Measurements from ENCODE around the gene TNRC6B.
"Not testable (repeated sequence)": the region's sequence is repeated elsewhere in the genome, so short reads cannot be mapped to it uniquely, and the experiment has no call there.

Gene TNRC6B

GRCh38 chr22:40196628-40197360 is 19.1 kb downstream of the TNRC6B start:
- peaks cover 3 to 5% of the 10 kb centered on the region in 2 donors for H3K36me3 Mint-ChIP-seq
- H3K9me3 Mint-ChIP-seq, result no peaks in the 10 kb centered on the region
- H3K27ac Mint-ChIP-seq, result peak overlapping the region; percentile 80
- peak overlapping the region; percentile 29 to 59 for H3K4me3 Mint-ChIP-seq
- ATAC-seq (replicated peaks) (peak; percentile 99), DNase-seq (peak; percentile 51)
- peaks cover 53 to 78% of the 10 kb centered on the region in 2 donors for H3K4me1 Mint-ChIP-seq
- H3K27me3 Mint-ChIP-seq, result no peaks in the 10 kb centered on the region

- not testable (repeated sequence) for H3K4me3 Mint-ChIP-seq; DNase-seq; H3K27me3 Mint-ChIP-seq; ATAC-seq (replicated peaks); H3K36me3 Mint-ChIP-seq; H3K9me3 Mint-ChIP-seq
- H3K4me1 Mint-ChIP-seq, result peaks cover 47 to 78% of the 10 kb centered on the region in 2 donors
- H3K27ac Mint-ChIP-seq, result peak overlapping the region; percentile 80
Observed at GRCh38 chr22:40197421-40197820, 19.7 kb downstream of the TNRC6B start.

DNA sequence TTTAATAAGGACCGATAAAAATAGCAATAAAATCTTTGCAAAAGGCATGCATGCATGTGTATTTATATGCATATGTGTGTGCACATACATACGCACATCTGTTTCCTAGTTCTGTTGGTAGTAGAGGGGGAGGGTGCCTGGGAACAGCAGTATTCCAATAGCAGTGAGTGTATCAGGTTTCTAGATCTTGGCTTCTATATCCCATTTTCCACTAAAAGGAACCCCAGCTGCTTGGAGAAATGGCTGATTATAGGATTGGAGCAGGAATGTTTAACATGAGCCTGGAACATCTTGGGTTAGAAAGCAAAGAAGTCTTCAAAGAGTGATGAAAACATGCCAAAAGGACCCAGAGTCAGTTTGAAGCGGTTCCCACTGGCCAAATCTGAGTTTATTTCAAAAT is 21.0 kb downstream of the TNRC6B start:
- no peaks in the 10 kb centered on the region for H3K27me3 Mint-ChIP-seq
- peaks cover 3 to 5% of the 10 kb centered on the region in 2 donors for H3K36me3 Mint-ChIP-seq
- peaks cover 46 to 78% of the 10 kb centered on the region in 2 donors for H3K4me1 Mint-ChIP-seq
- H3K4me3 Mint-ChIP-seq, result no peak overlapping the region
- DNase-seq (no peak), ATAC-seq (replicated peaks) (no peak)
- H3K27ac Mint-ChIP-seq, result peak overlapping the region; percentile 66
- H3K9me3 Mint-ChIP-seq, result no peaks in the 10 kb centered on the region

- Mint-ChIP-seq H3K27ac (no peak overlapping the region), H3K4me1 (peaks cover 45 to 78% of the 10 kb centered on the region in 2 donors)
Observed at GRCh38 chr22:40199223-40199622, 21.5 kb downstream of the TNRC6B start.

DNA sequence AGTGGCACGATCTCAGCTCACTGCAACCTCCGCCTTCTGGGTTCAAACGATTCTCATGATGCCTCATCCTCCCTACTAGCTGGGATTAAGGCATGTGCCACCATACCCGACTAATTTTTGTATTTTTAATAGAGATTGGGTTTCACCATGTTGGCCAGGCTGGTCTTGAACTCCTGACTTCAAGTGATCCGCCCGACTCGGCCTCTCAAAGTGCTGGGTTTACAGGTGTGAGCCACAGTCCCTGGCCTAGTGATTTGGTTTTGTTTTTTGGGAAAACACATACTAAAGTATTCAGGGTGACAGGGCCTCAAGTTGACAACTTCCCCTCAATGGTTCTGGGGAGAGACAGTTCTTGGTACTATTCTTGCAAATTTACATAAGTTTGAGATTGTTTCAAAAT is 22.1 kb downstream of the TNRC6B start:
- Mint-ChIP-seq H3K4me3 (no peak overlapping the region), H3K9me3 (no peaks in the 10 kb centered on the region), H3K27me3 (no peaks in the 10 kb centered on the region), H3K4me1 (peaks cover 44 to 78% of the 10 kb centered on the region in 2 donors), H3K27ac (no peak overlapping the region), H3K36me3 (peaks cover 3 to 5% of the 10 kb centered on the region in 2 donors)
- no peak for DNase-seq
- ATAC-seq (replicated peaks), result no peak

More at GRCh38 chr22:40199223-40199622, 21.5 kb downstream of the TNRC6B start:
- H3K27me3 Mint-ChIP-seq, result no peaks in the 10 kb centered on the region
- H3K4me3 Mint-ChIP-seq, result no peak overlapping the region
- peaks cover 3 to 5% of the 10 kb centered on the region in 2 donors for H3K36me3 Mint-ChIP-seq
- no peak for DNase-seq
- no peak for ATAC-seq (replicated peaks)
- H3K9me3 Mint-ChIP-seq, result no peaks in the 10 kb centered on the region

DNA sequence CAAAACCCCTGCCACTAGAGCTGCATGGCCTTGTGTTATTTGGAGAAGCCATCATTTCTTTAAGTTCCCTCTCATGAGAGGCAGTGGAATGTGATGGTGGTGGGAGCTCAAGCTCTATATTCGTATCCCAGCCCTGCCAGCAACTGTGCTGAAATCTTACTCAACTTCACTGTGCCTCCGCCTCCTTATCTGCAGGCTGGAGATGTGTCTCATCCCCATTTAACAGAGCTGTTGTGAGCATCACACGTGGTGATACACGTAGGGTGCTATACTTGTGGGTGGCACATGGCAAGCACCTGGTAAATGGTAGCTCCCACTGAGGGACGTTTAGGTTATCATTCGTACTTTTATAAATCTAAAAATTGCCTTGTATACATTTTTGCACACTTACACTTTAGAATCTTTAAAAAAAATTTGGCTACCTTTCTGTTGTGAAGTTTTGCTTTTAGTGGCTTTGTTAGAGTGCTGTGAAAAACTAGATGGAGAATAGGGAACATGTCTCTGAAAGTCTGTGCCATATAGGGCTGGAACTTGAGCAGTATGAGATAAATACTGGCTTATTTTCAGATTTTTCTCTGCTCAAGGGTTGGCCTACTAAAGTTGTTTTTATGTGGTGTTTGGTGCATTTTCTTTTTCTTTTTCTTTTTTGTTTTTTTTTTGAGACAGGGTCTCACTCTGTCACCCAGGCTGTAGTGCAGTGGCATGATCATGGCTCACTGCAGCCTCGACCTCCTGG is 23.2 kb downstream of the TNRC6B start:
- DNase-seq (no peak), ATAC-seq (replicated peaks) (no peak)
- peaks cover 2 to 5% of the 10 kb centered on the region in 2 donors for H3K36me3 Mint-ChIP-seq
- peaks cover 44 to 75% of the 10 kb centered on the region in 2 donors for H3K4me1 Mint-ChIP-seq
- H3K27me3 Mint-ChIP-seq, result no peaks in the 10 kb centered on the region
- H3K9me3 Mint-ChIP-seq, result no peaks in the 10 kb centered on the region
- no peak overlapping the region for H3K4me3 Mint-ChIP-seq
- H3K27ac Mint-ChIP-seq, result peak overlapping the region; percentile 56

GRCh38 chr22:40202225-40202944 is 24.7 kb downstream of the TNRC6B start:
- Mint-ChIP-seq H3K36me3 (peaks cover 0 to 9% of the 10 kb centered on the region in 2 donors), H3K9me3 (no peaks in the 10 kb centered on the region), H3K27me3 (no peaks in the 10 kb centered on the region), H3K4me1 (peaks cover 35 to 63% of the 10 kb centered on the region in 2 donors), H3K27ac (no peak overlapping the region), H3K4me3 (no peak overlapping the region)
- DNase-seq (no peak), ATAC-seq (replicated peaks) (no peak)

DNA sequence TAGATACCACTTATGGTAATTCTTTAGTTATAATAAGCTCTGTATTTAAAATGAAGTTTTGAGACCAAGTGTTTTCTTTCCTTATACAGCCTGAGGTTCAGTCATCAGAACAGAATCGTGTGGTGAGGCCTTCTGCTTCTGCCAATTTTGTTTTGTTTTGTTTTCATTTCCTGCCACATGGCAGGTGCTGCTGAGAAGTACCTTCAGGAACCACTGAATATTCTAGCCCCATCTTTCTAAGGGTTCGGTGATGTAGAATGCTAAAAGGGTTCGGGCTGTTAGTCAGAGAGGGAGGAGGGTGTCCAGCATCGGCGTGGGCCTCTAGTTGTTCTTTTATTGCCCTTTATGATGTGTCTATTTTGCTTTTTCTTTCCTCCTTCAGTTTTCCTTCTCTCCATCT is 25.8 kb downstream of the TNRC6B start:
- Mint-ChIP-seq H3K27me3 (no peaks in the 10 kb centered on the region), H3K4me1 (peaks cover 35 to 62% of the 10 kb centered on the region in 2 donors), H3K4me3 (peak overlapping the region; percentile 3 to 5), H3K27ac (no peak overlapping the region), H3K9me3 (no peaks in the 10 kb centered on the region), H3K36me3 (peaks cover 0 to 9% of the 10 kb centered on the region in 2 donors)
- ATAC-seq (replicated peaks), result peak; percentile 93 to 99
- DNase-seq, result peak; percentile 6

- peak overlapping the region; percentile 5 for H3K27ac Mint-ChIP-seq
- no peaks in the 10 kb centered on the region for H3K9me3 Mint-ChIP-seq
- no peaks in the 10 kb centered on the region for H3K27me3 Mint-ChIP-seq
- ATAC-seq (replicated peaks) (no peak), DNase-seq (no peak)
- H3K36me3 Mint-ChIP-seq, result peaks cover 0 to 5% of the 10 kb centered on the region in 2 donors
- no peak overlapping the region for H3K4me3 Mint-ChIP-seq
- H3K4me1 Mint-ChIP-seq, result peaks cover 27 to 62% of the 10 kb centered on the region in 2 donors
Observed at GRCh38 chr22:40204321-40205116, 26.8 kb downstream of the TNRC6B start.

- Mint-ChIP-seq H3K27ac (no peak overlapping the region), H3K4me1 (peaks cover 37 to 74% of the 10 kb centered on the region in 2 donors), H3K27me3 (no peaks in the 10 kb centered on the region), H3K9me3 (no peaks in the 10 kb centered on the region), H3K36me3 (peaks cover 0 to 4% of the 10 kb centered on the region in 2 donors), H3K4me3 (no peak overlapping the region)
- DNase-seq, result no peak
- no peak for ATAC-seq (replicated peaks)
Observed at GRCh38 chr22:40206561-40206960, 28.8 kb downstream of the TNRC6B start.

GRCh38 chr22:40210818-40211217 is 33.1 kb downstream of the TNRC6B start:
- H3K9me3 Mint-ChIP-seq, result no peaks in the 10 kb centered on the region
- H3K4me3 Mint-ChIP-seq, result peak overlapping the region in 1 of 2 donors; percentile 38
- DNase-seq (peak; percentile 39), ATAC-seq (replicated peaks) (peak; percentile 98 to 99)
- peak overlapping the region; percentile 65 for H3K27ac Mint-ChIP-seq
- peaks cover 45 to 79% of the 10 kb centered on the region in 2 donors for H3K4me1 Mint-ChIP-seq
- no peaks in the 10 kb centered on the region for H3K27me3 Mint-ChIP-seq
- peaks cover 10 to 16% of the 10 kb centered on the region in 2 donors for H3K36me3 Mint-ChIP-seq

GRCh38 chr22:40211476-40212054 is 33.8 kb downstream of the TNRC6B start:
- ATAC-seq (replicated peaks) (no peak), DNase-seq (no peak)
- Mint-ChIP-seq H3K4me3 (no peak overlapping the region), H3K4me1 (peaks cover 50 to 87% of the 10 kb centered on the region in 2 donors), H3K9me3 (no peaks in the 10 kb centered on the region), H3K36me3 (peaks cover 10 to 15% of the 10 kb centered on the region in 2 donors), H3K27ac (peak overlapping the region; percentile 65), H3K27me3 (no peaks in the 10 kb centered on the region)

DNA sequence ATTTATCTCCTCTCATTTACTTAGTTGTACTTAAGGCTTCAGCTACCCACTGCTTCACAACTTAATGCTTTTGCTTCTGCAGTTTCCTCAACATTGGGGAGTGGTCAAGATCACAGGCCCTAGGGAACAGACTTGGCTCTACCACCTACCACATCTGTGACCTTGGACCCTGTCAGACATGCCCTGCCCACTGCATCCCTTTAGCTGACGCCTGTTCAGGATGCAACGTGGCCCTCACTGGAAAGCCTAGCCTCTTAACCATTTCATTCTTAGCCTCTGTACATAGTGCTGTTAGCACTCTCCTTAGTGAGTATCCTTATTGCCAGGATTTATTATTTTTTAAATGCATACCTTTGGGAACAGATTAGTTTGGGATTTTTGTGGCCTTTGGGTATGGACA is 34.4 kb downstream of the TNRC6B start:
- no peak for ATAC-seq (replicated peaks)
- Mint-ChIP-seq H3K9me3 (no peaks in the 10 kb centered on the region), H3K36me3 (peaks cover 10 to 14% of the 10 kb centered on the region in 2 donors), H3K27me3 (no peaks in the 10 kb centered on the region), H3K4me3 (no peak overlapping the region), H3K27ac (peak overlapping the region; percentile 47), H3K4me1 (peaks cover 55 to 92% of the 10 kb centered on the region in 2 donors)
- DNase-seq, result no peak

Measured in stimulated activated naive B cell treated with anti-CD40 and anti-IgM and Interleukin-4, amounts not matched to agents 10 μg/mL and 1 μg/mL and 100 μg/mL, for 72 hours (primary cell).